Measurements from ENCODE around the gene USP3. TPM values are rescaled to one million over a fixed set of nuclear protein-coding genes. Genes with fewer than 3 reads are reported as not detected.

Gene USP3
- total and polyA plus RNA-seq, 10 of the 15 experiments (the other 5 are each of a cell fraction or from before 2014, with no cell fraction given) = 23.8 to 64.5 (median 50.3) TPM

GRCh38 chr15:63628123-63628822, 123.9 kb downstream of the USP3 start (continued):
- no peak for TF ChIP-seq NRF1 (conservative IDR thresholded peaks at IDR 0.05; ENCODE audit: low read depth, low read length)
- TF ChIP-seq RELB (IDR thresholded peaks at IDR 0.05; ENCODE audit: low read depth) = no peak
- no peak for TF ChIP-seq CUX1 (IDR thresholded peaks at IDR 0.05; ENCODE audit: insufficient replicate concordance, low read depth, low read length)
